Measurements from ENCODE around the gene GLT6D1.

The GLT6D1 gene

DNA sequence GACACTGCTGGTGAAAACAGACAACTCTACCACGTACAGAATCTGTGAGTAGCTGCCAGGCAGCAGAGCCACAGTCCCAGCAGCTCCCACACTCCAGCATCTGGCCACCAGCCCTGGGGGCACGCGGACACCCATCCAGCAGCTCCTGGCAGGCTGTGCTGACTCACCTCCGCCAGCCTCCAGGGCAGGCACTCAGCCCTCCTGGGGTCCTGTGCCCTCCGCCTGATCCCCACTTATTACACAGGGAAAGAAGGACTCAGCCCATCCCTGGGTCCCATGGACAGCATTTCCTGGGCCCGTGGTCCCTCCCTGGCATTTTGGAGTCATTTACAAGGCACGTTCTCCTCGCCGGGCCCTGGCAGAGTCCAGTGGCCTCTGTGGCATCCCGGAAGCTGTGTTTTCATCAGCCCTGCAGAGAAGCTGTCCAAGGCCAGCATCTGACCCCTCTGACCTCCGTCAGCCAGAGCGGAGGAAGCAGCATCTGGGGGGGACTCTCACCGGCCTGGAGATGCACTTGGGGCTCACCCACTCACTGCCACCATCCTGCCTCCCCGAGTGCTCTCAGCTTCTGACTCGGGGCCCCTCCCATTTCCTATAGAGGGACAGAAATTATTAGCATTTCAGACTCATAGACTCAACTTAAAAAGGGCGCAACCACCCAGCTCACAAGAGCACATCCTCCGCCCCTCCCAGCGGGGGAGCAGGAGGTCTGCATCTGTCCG, 56.2 kb downstream of the GLT6D1 start:
- DNase-seq, result no peak

DNA sequence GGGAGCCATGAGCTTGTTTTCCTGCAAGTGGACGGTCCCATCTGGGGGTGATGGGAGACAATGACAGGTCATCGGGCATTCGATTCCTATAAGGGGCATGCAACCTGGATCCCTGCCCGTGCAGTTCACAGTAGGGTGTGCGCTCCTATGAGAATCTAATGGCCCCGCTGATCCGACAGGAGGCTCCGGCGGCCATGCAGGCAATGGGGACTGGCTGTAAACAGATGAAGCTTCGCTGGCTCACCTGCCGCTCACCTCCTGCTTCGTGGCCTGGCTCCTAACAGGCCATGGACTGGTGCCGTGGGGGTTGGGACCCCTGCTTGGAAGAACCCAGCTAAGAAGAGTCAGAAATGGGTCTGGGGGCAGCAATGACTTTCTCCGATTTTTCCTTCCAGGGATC, 56.8 kb downstream of the GLT6D1 start:
- no peak for DNase-seq

DNA sequence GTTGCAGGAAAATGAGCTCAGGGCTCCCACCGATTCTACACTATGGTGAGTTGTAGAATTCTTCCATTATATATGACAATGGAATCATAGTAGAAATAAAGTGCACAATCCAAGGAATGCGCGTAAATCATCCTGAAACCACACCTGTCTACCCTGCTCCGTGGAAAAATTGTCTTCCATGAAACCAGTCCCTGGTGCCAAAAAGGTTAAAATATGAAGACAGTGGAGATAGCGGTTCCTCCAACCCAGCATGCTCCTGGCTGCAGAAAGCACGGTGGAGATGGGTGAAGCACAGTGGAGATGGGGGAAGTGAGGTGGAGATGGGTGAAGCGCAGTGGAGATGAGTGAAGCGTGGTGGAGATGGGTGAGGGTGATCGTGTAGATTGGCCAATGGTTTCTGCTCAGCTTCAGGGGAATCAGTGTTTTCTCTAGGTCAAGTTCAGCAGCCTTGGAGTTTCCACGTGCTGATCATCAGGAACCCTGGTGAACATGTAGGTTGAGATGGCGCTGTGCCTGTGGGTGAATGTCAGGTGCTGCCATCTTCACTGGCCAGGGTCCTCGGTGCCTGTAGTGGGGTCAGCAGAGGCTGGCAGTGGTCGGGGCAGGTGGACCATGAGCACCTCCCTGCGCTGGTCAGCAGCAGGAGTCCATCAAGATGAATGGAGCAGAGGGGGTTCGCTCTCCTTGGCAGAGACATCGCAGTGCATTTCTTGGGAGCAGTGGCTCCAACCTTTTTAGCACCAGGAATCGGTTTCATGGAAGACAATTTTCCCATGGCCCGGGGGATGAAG, 57.5 kb downstream of the GLT6D1 start:
- DNase-seq, result no peak

DNA sequence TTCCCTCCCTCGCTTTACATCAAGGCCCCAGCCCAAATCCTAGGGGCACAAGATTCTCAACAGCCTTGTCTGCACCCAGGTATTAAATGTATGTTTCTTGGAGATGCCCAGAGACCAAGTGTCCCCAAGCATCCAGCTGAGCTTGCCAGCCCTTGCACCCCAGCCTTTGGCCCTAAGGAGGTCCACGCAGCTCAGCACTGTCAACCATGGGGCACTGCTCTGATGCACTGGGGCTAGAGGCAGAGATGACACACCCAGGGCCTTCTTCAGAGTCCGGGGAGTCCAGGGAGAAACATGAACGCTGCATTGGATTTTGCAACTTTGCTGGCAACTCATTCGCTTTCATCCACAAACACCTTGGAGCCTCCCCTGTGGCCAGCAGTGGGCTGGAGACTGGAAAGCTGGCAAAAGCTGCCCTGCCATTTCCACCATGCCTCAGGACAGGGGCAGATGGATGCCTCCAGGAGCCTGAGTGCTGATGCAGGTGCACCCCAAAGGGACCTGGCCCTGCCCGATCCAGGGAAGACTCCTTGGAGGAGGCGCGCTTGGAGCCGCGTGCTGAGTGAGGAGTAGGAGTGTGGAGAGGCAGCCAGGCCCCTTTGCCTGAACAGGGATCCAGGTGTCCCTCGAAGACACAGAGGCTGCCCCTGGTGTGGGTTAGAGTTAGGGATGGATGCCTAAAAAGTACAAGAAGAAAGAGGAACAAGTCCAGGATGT, 58.5 kb downstream of the GLT6D1 start:
- no peak for DNase-seq

DNA sequence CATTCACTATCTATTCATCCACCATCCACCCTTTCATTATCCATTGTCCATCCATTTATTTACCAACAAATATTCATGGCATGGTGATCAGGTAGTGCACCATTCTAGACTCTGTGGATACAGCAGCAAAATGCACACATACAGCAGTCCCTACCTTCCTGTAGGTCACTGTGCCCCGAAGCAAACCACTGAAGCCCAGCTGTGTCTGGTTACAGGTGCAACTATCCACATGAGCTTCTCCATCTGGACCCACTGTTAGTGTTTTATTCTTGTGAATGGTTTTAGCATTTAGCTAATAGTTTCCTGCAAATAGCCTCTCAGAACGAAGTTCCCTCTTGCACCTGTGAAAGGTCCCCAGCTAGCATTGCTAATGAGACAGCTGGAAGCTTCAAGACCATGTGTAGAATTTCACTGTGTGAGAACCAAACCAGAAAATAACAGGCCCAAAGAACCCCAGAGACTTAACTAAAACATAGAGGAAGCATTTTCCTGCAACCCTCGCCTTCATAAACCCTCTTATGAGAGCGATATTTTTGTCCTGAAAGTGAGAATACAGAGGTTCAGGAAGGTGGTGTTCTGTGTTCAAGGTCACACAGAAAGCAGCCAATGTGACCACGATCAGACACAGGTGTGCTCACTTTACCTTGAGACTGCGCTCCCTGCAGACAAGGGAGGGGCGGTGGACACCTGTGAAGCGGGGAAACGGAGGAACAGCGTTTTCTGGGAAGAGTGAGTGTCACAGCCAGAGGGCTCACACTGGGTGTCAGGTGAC, 59.3 kb downstream of the GLT6D1 start:
- DNase-seq, result no peak

DNA sequence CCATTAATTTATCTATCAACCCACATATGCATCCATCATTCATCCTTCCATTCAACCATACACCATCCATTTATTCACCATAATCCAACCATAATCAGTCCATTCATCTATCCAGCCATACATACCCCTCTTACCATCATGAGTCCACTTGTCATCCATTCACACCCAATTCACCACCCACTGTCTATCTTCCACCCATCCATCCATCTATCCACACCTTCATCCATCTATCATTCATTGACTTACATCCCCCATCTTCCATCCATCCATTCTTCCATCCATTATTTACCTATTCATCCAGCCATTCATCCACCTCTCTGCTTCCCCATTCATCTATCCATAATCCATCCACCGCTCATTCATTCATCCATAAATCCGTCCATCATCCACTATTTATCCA, 60.0 kb downstream of the GLT6D1 start:
- DNase-seq, result no peak

DNA sequence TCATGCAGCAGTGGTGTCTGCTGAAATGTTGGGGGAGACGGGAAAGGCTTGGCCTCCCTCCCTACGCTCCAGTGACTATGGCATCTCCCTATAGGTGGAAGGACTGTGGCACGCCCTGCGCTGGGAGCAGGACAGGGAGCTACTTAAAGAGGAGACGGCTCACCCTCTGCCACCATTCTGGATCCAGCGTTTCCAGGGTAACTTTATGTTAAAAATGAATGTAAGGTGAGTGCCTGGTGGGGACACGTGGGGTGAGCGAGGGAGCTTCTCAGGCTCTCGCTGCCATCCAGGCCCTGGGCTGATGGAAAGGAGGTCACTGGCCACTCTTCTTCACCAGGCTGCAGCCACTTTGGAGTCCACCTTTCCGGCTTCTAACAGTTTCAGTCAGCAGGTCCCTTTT, 62.1 kb downstream of the GLT6D1 start:
- no peak for DNase-seq

DNA sequence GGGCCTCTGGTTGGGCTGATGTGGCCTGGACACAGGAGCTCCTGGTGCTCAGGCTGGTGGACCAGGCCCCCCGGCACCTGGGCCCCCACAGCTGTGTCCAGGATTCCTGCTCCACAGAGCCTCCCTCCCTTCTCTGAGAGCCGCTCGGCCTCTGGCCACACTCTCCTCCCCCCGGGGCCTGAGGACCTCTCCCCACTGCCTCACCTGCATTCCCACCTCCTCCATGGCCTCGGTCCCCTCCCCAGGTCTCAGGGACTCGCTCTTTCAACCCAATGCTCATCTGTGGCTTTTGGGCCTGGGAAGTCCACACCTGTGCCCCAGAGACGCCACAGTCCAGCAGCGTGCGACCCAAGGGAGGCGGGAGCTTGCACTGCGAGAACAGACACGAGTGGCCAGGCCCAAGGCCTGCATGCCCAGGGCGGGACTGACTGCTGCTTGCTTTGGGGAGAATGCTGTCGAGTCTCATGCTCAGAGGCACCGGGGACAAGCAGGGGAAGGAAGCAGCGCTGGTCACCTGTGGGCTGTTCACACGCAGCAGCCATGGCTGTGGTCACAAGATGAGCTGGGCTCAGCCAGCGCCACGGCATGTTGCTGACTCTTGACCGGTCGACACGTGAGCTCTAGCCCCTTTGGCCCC, 63.2 kb downstream of the GLT6D1 start:
- DNase-seq, result no peak

DNA sequence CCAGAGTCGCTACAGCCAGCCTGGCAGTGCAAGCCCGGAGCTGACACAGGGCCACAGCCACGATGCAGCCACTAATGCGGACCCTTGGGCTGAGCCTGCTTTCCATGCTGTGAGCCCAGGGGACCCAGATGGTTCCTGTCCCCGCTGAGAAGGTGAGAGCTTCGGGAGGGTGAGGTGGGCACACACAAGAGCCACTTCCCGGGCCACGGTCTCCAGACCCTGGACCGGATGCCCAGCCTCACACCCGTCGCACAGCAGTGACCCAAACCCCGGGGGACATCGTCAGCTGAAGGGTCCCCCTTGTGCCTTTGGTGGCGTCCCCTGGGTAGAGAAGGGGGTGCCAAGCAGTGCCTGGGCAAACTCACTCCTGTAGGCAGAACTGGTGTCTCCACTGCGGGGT, 64.4 kb downstream of the GLT6D1 start:
- DNase-seq, result no peak

DNA sequence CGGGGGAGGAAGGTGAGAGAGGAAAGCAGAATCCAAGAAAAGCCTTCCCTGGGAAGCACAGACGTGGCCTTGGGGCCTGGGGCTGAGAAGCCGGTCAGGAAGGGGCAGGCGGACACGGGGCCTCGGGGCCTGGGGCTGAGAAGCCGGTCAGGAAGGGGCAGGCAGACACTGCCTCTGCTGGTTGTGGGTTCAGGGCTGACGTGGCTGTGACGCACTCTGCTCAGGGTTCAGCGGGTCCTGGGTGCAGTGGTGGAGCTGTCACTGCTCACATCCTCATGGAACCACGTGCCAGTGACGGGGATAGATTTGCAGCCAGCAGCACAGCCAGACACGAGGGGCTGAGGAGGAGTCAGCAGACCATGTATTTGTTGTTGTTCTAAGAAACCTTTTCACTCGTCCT, 65.0 kb downstream of the GLT6D1 start:
- DNase-seq, result no peak
